HL-60 (cell line): ENCODE measurements around the gene SPATA21.
"Not testable (repeated sequence)": the region's sequence is repeated elsewhere in the genome, so short reads cannot be mapped to it uniquely, and the experiment has no call there.

Experiments used
- DNase-seq, 2 experiments: peaks; one replicate each; pipeline ENCODE4 v3.0.0-alpha.2; 2010 to 2020; ENCODE audit warnings: low read depth in 1 of 2, low spot score in 1 of 2
- H3K27ac ChIP-seq: fragments of 250-450 bp; sonication (Bioruptor Pico); replicated peaks from 2 replicates; pipeline ENCODE4 v1.5.1; 2020; ENCODE audit warnings: mild to moderate bottlenecking, moderate library complexity
- H3K27me3 ChIP-seq: fragments of 250-450 bp; sonication (Bioruptor Pico); 2 replicates; pipeline ENCODE4 v1.5.1; 2021; ENCODE audit warnings: mild to moderate bottlenecking, moderate library complexity; ENCODE audit not compliant: insufficient read depth, poor library complexity, severe bottlenecking
- H3K4me3 ChIP-seq: replicated peaks from 2 replicates; pipeline ENCODE4 v1.5.1; 2011; ENCODE audit warnings: mild to moderate bottlenecking, control low read depth, low read length; ENCODE audit not compliant: insufficient read depth
- CTCF ChIP-seq: IDR thresholded peaks from one replicate; pipeline ENCODE4 v1.5.1; 2011; ENCODE audit warnings: low read length, control low read depth, inconsistent platforms; ENCODE audit not compliant: insufficient read depth
- GABPA ChIP-seq: IDR thresholded peaks from 2 replicates; pipeline ENCODE4 v1.6.1; 2012; ENCODE audit warnings: low read depth
- POLR2AphosphoS5 ChIP-seq: IDR thresholded peaks from 2 replicates; pipeline ENCODE4 v1.6.1; 2012; ENCODE audit warnings: low read depth
- SPI1 ChIP-seq: IDR thresholded peaks from 2 replicates; pipeline ENCODE4 v1.6.1; 2012; ENCODE audit warnings: low read depth, mild to moderate bottlenecking, borderline replicate concordance
- TF ChIP-seq, protein P1 (sequence below): IDR thresholded peaks from 2 replicates; pipeline ENCODE4 v1.6.1; 2012; ENCODE audit warnings: low read depth; ENCODE audit not compliant: insufficient replicate concordance

The SPATA21 gene

GRCh38 chr1:16366722-16367257 is 70.4 kb downstream of the SPATA21 start, which contains the start of gene SZRD1:
Gene SZRD1 (plus strand): TSS chr1:16367242. CDS start chr1:16367258, 16 bp downstream.
- H3K27me3 ChIP-seq: no peaks in the 10 kb centered on the region
- peak; percentile 98 for DNase-seq
- H3K27ac ChIP-seq: peak within 1 kb of the TSS; percentile 93
- peak; percentile 83 for TF ChIP-seq GABPA
- peak; percentile 59; the same call in 1 of the 2 replicates for TF ChIP-seq SPI1
- TF ChIP-seq POLR2AphosphoS5: no peak
- no peak for TF ChIP-seq CTCF
- TF ChIP-seq, protein P1, sequence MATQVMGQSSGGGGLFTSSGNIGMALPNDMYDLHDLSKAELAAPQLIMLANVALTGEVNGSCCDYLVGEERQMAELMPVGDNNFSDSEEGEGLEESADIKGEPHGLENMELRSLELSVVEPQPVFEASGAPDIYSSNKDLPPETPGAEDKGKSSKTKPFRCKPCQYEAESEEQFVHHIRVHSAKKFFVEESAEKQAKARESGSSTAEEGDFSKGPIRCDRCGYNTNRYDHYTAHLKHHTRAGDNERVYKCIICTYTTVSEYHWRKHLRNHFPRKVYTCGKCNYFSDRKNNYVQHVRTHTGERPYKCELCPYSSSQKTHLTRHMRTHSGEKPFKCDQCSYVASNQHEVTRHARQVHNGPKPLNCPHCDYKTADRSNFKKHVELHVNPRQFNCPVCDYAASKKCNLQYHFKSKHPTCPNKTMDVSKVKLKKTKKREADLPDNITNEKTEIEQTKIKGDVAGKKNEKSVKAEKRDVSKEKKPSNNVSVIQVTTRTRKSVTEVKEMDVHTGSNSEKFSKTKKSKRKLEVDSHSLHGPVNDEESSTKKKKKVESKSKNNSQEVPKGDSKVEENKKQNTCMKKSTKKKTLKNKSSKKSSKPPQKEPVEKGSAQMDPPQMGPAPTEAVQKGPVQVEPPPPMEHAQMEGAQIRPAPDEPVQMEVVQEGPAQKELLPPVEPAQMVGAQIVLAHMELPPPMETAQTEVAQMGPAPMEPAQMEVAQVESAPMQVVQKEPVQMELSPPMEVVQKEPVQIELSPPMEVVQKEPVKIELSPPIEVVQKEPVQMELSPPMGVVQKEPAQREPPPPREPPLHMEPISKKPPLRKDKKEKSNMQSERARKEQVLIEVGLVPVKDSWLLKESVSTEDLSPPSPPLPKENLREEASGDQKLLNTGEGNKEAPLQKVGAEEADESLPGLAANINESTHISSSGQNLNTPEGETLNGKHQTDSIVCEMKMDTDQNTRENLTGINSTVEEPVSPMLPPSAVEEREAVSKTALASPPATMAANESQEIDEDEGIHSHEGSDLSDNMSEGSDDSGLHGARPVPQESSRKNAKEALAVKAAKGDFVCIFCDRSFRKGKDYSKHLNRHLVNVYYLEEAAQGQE: no peak
- peak within 1 kb of the TSS; percentile 83 for H3K4me3 ChIP-seq

DNA sequence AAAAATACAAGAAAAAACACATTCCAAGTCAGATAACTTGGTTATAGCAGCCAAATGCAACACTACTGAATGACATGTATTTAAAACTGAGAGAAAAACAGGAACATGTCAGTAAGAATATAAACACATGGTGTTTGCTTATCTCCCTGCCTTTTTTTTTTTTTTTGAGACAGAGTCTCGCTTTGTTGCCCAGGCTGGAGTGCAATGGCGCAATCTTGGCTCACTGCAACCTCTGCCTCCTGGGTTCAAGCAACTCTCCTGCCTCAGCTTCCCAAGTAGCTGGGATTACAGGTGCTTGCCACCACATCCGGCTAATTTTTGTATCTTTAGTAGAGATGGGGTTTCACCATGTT is 72.1 kb downstream of the SPATA21 start:
- H3K27ac ChIP-seq: peak overlapping the region; percentile 17; the same call in 1 of the 2 replicates
- H3K4me3 ChIP-seq, H3K27me3 ChIP-seq, DNase-seq: not testable (repeated sequence)

- Histone ChIP-seq H3K4me3 (no peak overlapping the region), H3K27ac (no peak overlapping the region), H3K27me3 (no peaks in the 10 kb centered on the region)
- DNase-seq: no peak
- TF ChIP-seq SPI1: no peak
Observed at GRCh38 chr1:16356867-16357266, 80.4 kb downstream of the SPATA21 start.

GRCh38 chr1:16354619-16355018 is 82.6 kb downstream of the SPATA21 start:
- H3K4me3 ChIP-seq: no peak overlapping the region
- DNase-seq: no peak
- TF ChIP-seq, protein P1: no peak
- TF ChIP-seq SPI1: no peak
- no peak for TF ChIP-seq CTCF
- no peak for TF ChIP-seq GABPA
- no peak for TF ChIP-seq POLR2AphosphoS5
- no peak overlapping the region for H3K27ac ChIP-seq
- H3K27me3 ChIP-seq: no peaks in the 10 kb centered on the region

DNA sequence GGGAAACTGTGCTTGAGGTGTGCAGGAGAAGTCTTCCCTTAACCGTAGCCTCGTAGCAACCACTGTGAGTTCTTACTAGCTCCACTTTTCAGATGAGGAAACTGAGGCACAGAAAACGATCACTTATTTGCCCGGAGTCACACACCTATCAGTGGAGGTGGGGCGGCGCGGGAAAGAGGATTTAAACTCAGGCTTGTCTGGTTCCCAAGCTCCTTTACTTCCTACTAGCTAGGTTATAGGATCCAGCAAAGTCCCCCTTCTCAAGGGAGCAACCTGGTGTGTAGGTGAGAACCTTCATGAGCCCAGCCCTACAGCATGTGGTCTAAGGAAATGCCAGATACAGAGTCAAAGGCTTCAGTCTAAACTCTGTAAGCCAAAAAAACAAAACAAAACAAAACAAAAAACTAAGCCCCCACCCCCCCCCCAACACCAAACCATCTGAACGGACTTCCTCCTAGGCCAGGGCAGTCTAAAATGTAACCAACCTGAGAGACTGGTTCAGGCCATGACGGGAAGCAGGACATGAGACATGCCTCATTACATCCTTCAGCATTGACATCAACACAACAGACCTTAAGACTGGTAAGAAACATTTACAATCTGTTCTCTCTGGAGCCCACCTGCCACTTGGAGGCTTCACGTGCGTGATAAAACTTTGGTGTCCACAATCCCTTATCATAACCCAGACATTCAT is 84.2 kb downstream of the SPATA21 start:
- Histone ChIP-seq H3K4me3 (peak overlapping the region; percentile 45), H3K27me3 (no peaks in the 10 kb centered on the region), H3K27ac (peak overlapping the region; percentile 85)
- TF ChIP-seq GABPA (no peak), POLR2AphosphoS5 (no peak), CTCF (no peak), SPI1 (no peak)
- TF ChIP-seq, protein P1: no peak
- no peak for DNase-seq
